ENCODE measurements around the gene CDCA5. TPM values are rescaled to one million over a fixed set of nuclear protein-coding genes. Genes with fewer than 3 reads are reported as not detected.

Gene CDCA5
- total RNA-seq, 1 experiment from 2014 or later, result 94.8 TPM

GRCh38 chr11:65047581-65048422, 36.0 kb downstream of the CDCA5 start:
- Histone ChIP-seq H3K23me2 (ENCODE audit: insufficient read length, low read depth, low read length, poor library complexity, severe bottlenecking) (no peaks in the 10 kb centered on the region), H3K27ac (ENCODE audit: insufficient read length, low read depth, low read length) (no peak overlapping the region), H4K8ac (replicated peaks; ENCODE audit: insufficient read length, low read depth, low read length) (no peak overlapping the region), H3K79me2 (ENCODE audit: insufficient read depth, low read length) (no peaks in the 10 kb centered on the region), H4K20me1 (ENCODE audit: control insufficient read depth, insufficient read depth, insufficient read length) (no peaks in the 10 kb centered on the region), H2AFZ (ENCODE audit: low read length) (no peak overlapping the region), H2BK120ac (ENCODE audit: low read depth, low read length, poor library complexity, severe bottlenecking) (no peak overlapping the region), H2BK5ac (ENCODE audit: insufficient read length, low read length) (no peak overlapping the region), H3K79me1 (ENCODE audit: insufficient read depth, low read depth, low read length, poor library complexity, severe bottlenecking) (no peaks in the 10 kb centered on the region), H3T11ph (ENCODE audit: low read length) (no peak overlapping the region), H3K9ac (ENCODE audit: extremely low read depth, insufficient read length, low read length) (no peak overlapping the region), H3K14ac (ENCODE audit: insufficient read depth, low read length) (no peak overlapping the region), H3K4ac (ENCODE audit: low read depth, low read length) (no peak overlapping the region), H2BK12ac (ENCODE audit: insufficient read length, low read depth, low read length) (no peak overlapping the region), H3K23ac (ENCODE audit: insufficient read length, low read depth, low read length) (no peak overlapping the region), H4K5ac (ENCODE audit: insufficient read length, low read depth, low read length) (no peak overlapping the region), H2BK20ac (ENCODE audit: low read depth, low read length, poor library complexity, severe bottlenecking) (no peak overlapping the region), H3K4me2 (ENCODE audit: insufficient read depth, insufficient read length, low read length) (peak overlapping the region; percentile 14), H4K91ac (ENCODE audit: insufficient read length, low read depth, low read length) (no peak overlapping the region), H3K9me3 (ENCODE audit: control insufficient read depth, low read depth, low read length) (no peaks in the 10 kb centered on the region), H3K4me1 (ENCODE audit: insufficient read depth, low read length) (no peaks in the 10 kb centered on the region), H3K18ac (ENCODE audit: insufficient read length, low read depth, low read length) (no peak overlapping the region), H2BK15ac (ENCODE audit: low read depth, low read length) (no peak overlapping the region), H3K27me3 (ENCODE audit: insufficient read depth, low read length) (no peaks in the 10 kb centered on the region), H2AK5ac (ENCODE audit: insufficient read length, low read length) (no peak overlapping the region), H3K56ac (ENCODE audit: insufficient read length, low read depth, low read length) (no peak overlapping the region)
- peaks cover 4 to 10% of the 10 kb centered on the region in 2 experiments for H3K4me1 Mint-ChIP-seq
- DNase-seq, result peak; percentile 48
- H3K27me3 Mint-ChIP-seq (ENCODE audit: low read depth), result no peaks in the 10 kb centered on the region
- H3K27ac Mint-ChIP-seq, result no peak overlapping the region; a peak in 1 of 7 replicates
- no CpG with 5 or more reads among the region's 56 CpGs for WGBS (ENCODE audit: extremely low coverage, insufficient read length, low lambda C conversion rate)
- H3K9me3 Mint-ChIP-seq, result no peaks in the 10 kb centered on the region; a peak in 1 of 5 replicates
- peaks cover 5 to 25% (median 14%) of the 10 kb centered on the region in 3 experiments; a peak in 5 of 7 replicates for H3K36me3 Mint-ChIP-seq (ENCODE audit: insufficient read depth in 1 of 3, low read depth in 3 of 3)
- TF ChIP-seq CTCF (conservative IDR thresholded peaks at IDR 0.05), result no peak
- H3K4me3 Mint-ChIP-seq, result no peak overlapping the region; a peak in 1 of 5 replicates

Data from H9 (cell line).